Fibroblast of peridontal ligament (primary cell): Measurements from ENCODE around the gene SCARF2.
"Not testable (repeated sequence)": the region's sequence is repeated elsewhere in the genome, so short reads cannot be mapped to it uniquely, and the experiment has no call there.

Experiments
- DNase-seq: peaks from one replicate; pipeline ENCODE4 v3.0.0-alpha.2; 2010; ENCODE audit errors: extremely low read depth

The SCARF2 gene

GRCh38 chr22:20413217-20414058, 24.2 kb downstream of the SCARF2 start:
- no peak for DNase-seq

- no peak for DNase-seq
Observed at GRCh38 chr22:20412474-20413216, 25.0 kb downstream of the SCARF2 start.

- DNase-seq, result not testable (repeated sequence)
Observed at GRCh38 chr22:20409385-20409784, 28.2 kb downstream of the SCARF2 start.

- no peak for DNase-seq
Observed at GRCh38 chr22:20408891-20409290, 28.7 kb downstream of the SCARF2 start.

- DNase-seq, result no peak
Observed at GRCh38 chr22:20407829-20408228, 29.8 kb downstream of the SCARF2 start.

- no peak for DNase-seq
Observed at GRCh38 chr22:20406686-20407408, 30.8 kb downstream of the SCARF2 start.

- DNase-seq, result no peak
Observed at GRCh38 chr22:20405931-20406685, 31.5 kb downstream of the SCARF2 start.

- DNase-seq, result no peak
Observed at GRCh38 chr22:20405291-20405930, 32.2 kb downstream of the SCARF2 start.

- DNase-seq, result no peak
Observed at GRCh38 chr22:20404881-20405280, 32.7 kb downstream of the SCARF2 start.

GRCh38 chr22:20403779-20404140, 33.9 kb downstream of the SCARF2 start:
- DNase-seq, result no peak

GRCh38 chr22:20402960-20403778, 34.5 kb downstream of the SCARF2 start:
- DNase-seq, result no peak

- no peak for DNase-seq
Observed at GRCh38 chr22:20401376-20402014, 36.1 kb downstream of the SCARF2 start.

GRCh38 chr22:20400606-20401375, 36.8 kb downstream of the SCARF2 start:
- no peak for DNase-seq

GRCh38 chr22:20399866-20400605, 37.6 kb downstream of the SCARF2 start:
- no peak for DNase-seq

GRCh38 chr22:20398420-20398819, 39.2 kb downstream of the SCARF2 start:
- no peak for DNase-seq

GRCh38 chr22:20397498-20397897, 40.1 kb downstream of the SCARF2 start:
- DNase-seq, result no peak

GRCh38 chr22:20396639-20397038, 41.0 kb downstream of the SCARF2 start:
- peak; percentile 59 for DNase-seq

- no peak for DNase-seq
Observed at GRCh38 chr22:20395907-20396287, 41.7 kb downstream of the SCARF2 start.
